GM19324 (cell line): Measurements from ENCODE around the gene CCDC71.

Experiments
- ATAC-seq: cut with Tn5 transposase; IDR thresholded peaks from one replicate; pipeline ENCODE4 v1.9.1; 2021; ENCODE audit warnings: mild to moderate bottlenecking, moderate library complexity; ENCODE audit not compliant: unreplicated experiment, low FRiP score

CCDC71 gene

DNA sequence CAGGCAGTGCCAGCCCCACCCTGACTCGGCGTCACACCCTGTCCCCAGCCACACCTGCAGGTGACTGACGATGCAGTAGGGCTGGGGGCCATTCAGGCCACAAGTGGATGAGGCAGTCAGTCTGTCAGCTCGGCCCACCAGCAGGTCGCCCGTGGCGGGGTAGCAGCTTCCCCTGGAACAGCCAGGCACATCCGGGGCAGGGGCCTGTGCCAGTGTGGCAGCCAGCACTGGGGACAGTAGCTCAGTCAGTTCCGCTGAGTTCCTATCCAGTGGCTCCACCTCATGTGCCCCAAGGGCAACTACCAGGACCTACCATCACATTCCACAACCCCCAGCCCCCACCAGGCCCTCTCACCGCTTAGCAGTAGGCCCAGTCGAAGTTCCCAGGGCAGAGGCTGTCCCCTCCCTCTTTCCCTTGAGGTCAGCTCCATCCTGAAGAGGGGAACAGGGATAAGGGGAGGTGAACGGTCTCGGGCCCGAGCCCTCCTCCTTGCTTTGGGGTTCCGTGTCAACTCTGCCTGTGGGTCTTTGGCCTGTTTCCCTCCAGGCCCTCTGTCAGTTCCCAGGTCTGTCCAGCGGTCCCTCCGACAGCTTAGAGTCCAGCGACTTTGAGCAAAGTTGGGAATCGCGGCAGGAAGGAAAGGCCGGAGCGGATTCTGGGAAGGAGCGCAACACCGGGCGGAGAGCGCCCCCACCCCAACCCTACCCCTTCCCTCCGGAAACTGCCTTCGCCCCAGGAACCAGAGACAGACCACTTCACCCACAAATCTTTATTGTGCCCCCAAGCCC lies 33.5 kb downstream of the CCDC71 start, which contains the start of gene LAMB2:
Gene LAMB2 (minus strand): TSS at position 614 of the 789 bp plus-strand sequence. CDS start 183 bp downstream, at position 431.
- ATAC-seq: no peak

DNA sequence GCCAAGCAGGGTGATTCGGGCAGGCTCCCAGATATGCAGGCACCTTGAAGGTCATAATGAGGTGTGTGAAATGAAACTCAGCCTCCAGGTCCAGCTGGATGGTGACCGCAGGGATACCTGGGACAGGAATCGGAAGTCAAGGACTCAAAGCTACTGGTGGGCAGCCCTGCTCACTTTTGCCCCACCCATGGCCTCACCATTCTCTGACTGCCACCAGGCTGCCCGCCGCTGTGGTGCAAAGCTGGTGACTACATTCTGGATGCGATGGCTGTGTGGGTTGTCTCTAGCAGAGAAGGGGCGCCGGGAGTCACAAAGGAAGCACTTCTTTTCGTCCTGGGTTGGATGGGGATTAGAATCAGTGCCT lies 34.1 kb downstream of the CCDC71 start:
- ATAC-seq: no peak

DNA sequence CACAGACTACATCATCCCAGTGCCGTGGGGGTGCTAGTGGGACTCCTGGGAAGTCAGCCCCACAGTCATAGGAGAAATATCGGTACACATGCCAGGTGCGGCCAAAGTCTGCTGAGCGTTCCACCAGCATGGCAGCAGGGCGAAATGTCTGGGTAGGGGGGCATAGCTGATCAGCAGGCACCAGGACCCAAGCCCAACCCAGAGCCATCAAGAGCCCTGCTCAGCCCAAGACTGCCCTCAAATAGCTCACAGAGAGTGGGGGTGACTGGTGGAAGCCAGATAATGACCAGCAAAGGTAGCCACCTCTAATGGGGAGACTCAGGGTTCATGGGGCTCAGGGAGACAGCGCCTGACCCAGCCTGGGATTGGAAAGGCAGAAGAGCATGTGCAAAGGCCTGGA lies 34.6 kb downstream of the CCDC71 start:
- ATAC-seq: no peak

DNA sequence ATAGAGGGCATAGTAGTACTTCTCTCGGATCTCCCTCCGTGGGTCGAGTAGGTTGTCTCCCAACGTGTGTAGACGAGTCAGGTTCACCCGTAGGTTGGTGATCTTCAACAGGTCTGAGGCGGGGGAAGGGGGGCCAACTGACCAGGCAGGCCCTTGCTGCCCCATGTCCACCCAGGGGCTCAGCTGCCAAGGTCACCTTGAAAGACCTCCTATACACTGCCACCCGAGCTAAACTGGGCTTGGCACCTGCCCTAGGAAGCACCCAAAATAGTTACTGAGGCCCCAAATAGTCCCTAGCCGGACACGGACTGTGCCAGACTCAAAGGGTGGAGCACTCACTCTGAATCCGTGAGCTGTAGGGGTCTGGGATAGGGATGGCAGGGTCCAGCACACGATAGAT lies 35.1 kb downstream of the CCDC71 start:
- no peak for ATAC-seq

DNA sequence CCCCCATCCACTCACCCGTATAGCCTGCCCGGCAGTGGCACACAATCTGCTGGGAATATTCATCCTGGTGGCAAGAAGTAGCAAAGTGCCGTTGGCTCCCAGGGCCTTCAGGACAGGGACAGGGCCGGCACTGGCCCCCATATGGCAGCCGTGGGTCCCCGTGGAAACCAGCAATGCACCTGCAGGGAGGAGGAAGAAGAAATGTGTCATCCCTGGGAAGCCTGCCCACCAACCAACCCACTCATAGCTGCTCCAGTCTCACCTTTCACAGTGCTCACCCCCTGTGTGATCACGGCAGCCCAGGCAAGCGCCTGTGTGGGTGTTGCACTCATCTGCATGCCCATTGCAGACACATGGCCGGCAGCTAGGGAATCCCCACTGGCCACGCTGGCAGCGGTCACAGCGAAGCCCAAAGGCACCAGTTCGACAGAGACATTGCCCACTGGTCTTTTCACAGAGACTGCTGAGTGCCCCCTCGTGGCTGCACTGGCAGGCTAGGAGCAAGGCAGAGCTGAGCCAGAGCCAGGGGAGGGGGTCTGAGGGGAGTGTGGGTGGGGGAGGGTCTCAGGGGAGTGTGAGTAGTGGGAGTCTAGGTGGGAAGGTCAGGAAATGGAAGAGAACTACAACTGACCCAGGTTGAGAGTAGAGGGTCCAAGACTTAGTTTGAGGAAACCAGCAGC lies 41.0 kb downstream of the CCDC71 start:
- ATAC-seq: no peak

DNA sequence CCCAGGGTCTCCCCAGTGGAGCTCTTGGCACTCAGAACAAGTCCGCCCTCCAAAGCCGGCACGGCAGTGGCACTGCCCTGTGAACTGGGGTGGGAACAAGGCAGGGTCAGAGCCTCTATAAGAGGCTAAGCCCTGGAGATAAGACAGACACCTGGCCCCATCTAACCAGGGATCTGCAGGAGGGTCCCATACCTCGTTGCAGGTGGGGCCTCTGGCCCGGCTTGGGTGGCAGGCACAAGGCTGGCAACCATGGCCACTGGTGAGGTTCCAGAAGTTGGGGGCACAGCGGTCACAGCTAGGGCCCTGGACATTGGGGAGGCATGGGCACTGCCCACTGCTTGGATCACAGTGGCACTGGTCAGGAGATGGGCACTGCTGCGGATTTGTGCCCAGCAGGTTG lies 41.9 kb downstream of the CCDC71 start:
- ATAC-seq: no peak

DNA sequence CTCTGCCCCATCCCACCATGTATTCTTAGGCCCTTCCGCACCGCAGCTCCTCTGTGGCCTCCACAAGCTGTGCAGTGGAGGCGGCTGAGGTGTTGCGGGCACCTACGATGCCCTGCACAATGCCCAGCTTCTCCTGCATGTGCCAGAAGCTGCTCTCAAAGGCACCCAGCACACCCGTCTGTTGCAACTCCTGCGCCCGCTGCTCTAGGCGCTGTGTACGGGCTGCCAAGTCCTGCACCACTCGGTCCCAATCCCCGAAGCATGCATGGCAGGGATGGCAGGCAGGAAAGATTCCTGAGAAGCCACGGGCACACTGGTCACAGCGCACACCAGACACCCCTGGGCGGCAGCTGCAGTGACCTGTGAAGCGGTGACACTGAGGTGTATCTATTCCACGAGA lies 42.4 kb downstream of the CCDC71 start:
- ATAC-seq: no peak

DNA sequence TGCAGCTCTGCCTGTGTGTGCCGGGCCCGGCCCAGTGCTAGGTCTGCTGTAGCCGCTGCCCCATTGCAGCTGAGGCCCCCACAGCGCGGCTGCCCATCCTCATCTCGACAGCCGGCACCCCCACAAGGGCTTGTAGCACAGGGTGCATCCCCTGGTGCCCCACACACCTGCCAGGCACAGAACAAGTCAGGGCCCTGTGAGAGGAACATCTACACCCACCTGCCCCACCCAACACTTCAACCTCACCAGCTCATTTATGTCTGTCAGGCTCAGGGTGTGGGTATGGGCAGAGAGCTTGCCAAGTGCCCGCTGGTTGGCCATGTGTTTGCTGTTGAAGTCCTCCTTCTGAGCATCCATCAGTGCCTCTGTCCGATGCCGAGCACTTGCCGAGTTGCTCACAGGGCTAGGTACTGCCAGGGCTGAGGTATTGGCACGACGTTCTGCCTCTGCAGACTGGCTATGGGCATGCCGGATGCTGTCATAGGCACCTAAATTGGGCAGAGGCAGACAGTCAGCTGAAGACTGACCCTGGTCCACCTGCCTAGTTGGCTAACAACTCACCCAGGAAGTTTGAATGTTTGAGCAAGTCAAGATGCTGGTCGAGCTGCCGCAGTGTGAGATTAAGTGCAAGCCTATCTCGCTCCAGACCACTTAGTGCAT lies 43.1 kb downstream of the CCDC71 start:
- ATAC-seq: no peak

DNA sequence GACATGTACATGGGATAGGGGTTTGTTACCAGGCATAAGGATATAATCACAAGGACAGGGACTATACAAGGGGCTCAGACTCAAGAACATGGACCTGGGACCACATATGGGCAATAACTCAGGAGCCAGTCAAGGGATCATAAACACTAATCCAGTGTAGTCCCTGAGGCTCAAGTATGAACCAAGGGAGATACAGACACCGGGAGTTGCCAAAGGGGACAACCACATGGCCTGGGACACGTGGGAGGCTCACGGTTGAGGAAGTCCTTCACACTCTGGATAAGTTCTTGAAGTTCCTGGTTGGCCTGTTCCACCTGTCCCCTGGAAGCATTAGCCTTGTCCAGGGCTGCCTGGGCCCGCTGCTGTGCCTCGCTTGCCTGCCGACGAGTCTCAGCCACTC lies 43.7 kb downstream of the CCDC71 start:
- ATAC-seq: no peak

DNA sequence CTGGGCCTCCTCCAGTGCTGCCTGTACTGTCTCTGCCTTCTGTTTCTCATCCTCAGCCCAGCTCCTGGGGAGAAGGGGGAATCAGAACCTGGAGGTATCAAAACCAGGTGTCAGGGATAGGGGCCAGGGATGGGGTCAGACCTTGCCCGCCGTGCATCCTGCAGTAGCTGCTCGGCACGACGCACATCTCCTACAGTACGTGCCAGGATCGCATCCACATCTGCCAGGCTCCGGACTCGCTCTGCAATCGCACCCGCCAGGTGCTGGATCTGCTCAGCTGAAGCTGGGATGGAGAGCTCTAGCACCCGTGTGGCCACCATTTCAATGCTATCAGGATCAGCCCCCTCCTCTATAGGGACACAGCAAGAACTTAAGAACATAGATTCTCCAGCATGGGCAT lies 44.1 kb downstream of the CCDC71 start:
- ATAC-seq: no peak

DNA sequence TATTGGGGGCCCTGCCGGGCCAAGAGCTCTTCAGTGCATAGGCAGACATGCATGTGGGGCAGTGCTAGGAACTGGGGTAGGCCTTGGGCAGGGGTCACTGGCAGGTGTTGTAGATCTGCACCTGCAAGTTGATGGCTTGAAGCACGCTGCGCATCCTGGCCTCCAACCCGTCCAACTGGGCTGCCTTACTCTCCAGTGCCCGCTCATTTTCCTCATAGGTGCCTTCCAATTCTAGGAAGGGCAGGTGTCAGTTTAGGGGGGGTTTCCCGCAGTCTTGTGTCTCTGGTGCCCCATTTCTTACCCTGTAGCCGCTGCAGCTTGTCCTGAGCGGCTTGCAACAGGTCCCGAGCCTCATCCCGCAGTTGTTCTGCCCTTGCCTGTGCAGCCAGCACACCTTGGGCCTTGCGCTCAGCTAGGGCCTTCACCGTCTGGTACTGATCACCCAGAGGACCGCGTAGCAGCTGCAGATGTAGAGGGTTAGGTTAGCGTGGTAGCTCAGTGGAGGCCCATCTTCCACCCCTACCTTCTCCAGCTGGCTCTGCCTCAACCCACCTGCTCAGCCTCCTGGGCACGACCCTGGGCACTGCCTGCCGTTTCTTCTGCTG lies 44.9 kb downstream of the CCDC71 start:
- no peak for ATAC-seq

DNA sequence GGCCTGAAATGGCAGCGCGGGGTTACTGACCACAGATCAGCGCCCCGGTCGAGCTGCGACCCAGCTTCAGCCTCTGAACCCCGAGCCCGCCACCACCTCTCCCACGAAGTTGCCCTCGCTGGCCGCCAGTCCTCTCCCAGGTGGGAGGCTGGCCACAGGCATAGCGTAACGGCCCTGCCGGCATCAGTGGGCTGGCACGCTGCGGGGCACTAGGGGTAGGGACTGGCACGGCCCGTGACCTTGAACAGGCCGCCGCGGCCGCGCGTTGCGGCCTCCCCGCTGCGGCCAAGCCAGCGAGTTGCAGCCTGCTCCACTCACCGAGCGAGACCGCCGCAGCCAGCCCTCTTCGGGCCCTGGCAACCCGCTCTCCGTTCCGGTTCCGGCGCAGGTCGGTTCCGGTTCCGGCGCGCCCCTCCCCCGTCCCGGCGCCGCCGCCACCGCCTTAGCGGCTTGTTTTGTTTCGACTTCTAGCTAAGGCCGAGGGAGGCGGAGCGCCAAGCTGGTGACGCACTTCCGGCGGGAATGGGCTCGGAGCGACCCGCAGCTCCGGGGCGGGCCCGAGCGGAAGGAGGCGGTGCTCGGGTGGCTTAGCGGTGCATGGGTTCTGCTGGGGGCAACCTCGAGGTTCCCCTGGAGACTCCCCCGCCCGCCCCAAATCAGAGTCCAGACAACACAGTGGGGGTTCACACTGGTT lies 45.5 kb downstream of the CCDC71 start, which contains the start of gene USP19:
Gene USP19 (minus strand): TSS at position 386 of the 694 bp plus-strand sequence. CDS start 1,678 bp downstream, outside the sequence.
- peak; percentile 84 for ATAC-seq

DNA sequence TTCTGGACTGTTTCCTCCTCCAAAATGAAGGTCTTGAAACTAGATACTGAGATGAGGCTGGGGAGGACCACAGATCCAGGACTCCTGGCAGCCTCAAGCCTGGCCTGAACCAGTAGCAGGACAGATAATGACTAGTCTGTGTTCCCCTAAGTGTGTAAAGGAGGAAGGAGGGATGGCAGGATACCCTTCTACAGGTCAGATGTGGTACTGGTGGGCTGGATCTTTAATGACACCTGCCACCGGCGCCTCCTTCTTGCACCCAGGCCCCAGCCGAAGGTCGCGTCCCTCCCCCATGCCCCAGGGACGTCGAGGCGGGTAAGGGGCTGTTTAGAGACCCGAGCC lies 46.1 kb downstream of the CCDC71 start:
- no peak for ATAC-seq

DNA sequence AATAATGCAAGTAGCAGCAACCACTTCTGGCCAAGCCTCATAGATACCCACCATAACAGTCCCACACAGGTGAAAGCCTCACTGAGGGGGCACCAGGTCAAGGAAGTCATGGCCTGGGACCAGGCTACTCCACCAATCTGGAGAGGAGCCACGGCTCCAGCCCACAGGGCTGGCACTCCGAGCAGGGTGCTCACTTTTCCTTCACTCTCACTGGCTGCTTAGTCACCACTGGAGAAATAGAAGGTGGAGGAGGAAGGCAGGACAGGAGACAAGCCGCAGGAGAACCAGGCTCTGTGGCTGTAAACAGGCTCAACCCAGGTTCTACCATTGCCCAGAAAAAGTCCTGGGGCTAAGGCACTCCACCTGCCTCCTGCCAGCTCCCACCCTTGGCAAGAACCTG lies 46.7 kb downstream of the CCDC71 start:
- no peak for ATAC-seq

DNA sequence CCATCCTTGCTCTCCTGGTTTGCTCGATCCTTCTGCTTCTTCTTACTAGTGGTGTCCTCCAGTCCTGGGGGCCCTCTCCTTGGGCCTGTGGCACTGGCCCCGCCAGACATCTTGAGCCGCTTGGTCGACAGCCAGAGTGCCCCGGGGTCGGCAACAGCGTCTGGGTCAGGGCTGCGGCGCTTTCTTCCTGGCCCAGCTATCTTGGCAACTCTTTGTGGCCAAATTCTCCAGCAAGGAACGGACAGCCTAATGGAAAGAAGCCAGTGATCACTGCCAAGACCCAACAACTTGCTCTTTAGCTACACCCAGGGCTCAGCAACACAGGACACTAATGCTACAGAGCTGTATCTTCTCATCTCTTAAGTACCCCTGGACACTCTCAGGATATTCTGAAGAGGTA lies 47.1 kb downstream of the CCDC71 start:
- no peak for ATAC-seq
